Endothelial cell of umbilical vein (primary cell): ENCODE measurements around the gene PNMA8A. TPM values are rescaled to one million over a fixed set of nuclear protein-coding genes. Genes with fewer than 3 reads are reported as not detected.
"Not testable (repeated sequence)": the region's sequence is repeated elsewhere in the genome, so short reads cannot be mapped to it uniquely, and the experiment has no call there.

ENCODE experiments used
- BruUV-seq: library from RNA; stranded (reverse); fragments of 400-500 nt; replicated peaks from 2 replicates; lab custom pipeline; 2021; lab: Mats Ljungman, UMichigan
- CTCF ChIA-PET: fragments of 300-600, 350-600 bp; sonication (Branson Sonifier 250); formaldehyde crosslinking; loops from one replicate; lab custom pipeline; 2021; ENCODE audit warnings: antibody characterized with exemption, inconsistent platforms; lab: Charles Lee
- POLR2A ChIA-PET: fragments of 300-600, 350-600 bp; sonication (Branson Sonifier 250); formaldehyde crosslinking; loops from one replicate; lab custom pipeline; 2021; ENCODE audit warnings: antibody characterized with exemption, inconsistent platforms; lab: Charles Lee
- DNase-seq: peaks from one replicate; pipeline ENCODE4 v3.0.0-alpha.2; 2011; ENCODE audit warnings: low read depth, low spot score
- FAIRE-seq: peaks from 2 replicates; lab custom pipeline; 2011; peaks lifted over from hg19 to GRCh38; lab: Jason Lieb, UNC
- H2AFZ ChIP-seq: 2 replicates; pipeline ENCODE4 v1.6.0; 2012; ENCODE audit warnings: low read depth, low read length, control low read depth, inconsistent platforms
- H3K27ac ChIP-seq: 2 replicates; pipeline ENCODE4 v1.5.1; 2011; ENCODE audit warnings: low read depth, mild to moderate bottlenecking, control low read depth, low read length, moderate library complexity; ENCODE audit not compliant: insufficient read depth
- H3K27me3 ChIP-seq, 2 experiments: 2 replicates each; pipeline versions ENCODE4 v1.6.0 to v1.6.1; 2011; ENCODE audit warnings: low read length in 2 of 2, mixed read lengths in 1 of 2; ENCODE audit not compliant: control insufficient read depth in 2 of 2, insufficient read depth in 2 of 2
- H3K36me3 ChIP-seq, 2 experiments: 2 replicates in 1 of 2; 3 replicates in 1 of 2; pipeline ENCODE4 v1.5.1; 2011; ENCODE audit warnings: low read length in 2 of 2, mild to moderate bottlenecking in 1 of 2, moderate library complexity in 1 of 2; ENCODE audit not compliant: control insufficient read depth in 2 of 2, insufficient read depth in 2 of 2; ENCODE audit errors: extremely low read depth in 1 of 2
- H3K4me1 ChIP-seq: 3 replicates; pipeline ENCODE4 v1.5.1; 2011; ENCODE audit warnings: mild to moderate bottlenecking, low read length; ENCODE audit not compliant: control insufficient read depth, insufficient read depth; ENCODE audit errors: extremely low read depth
- H3K4me2 ChIP-seq: 2 replicates; pipeline ENCODE4 v1.6.1; 2011; ENCODE audit warnings: low read length, control low read depth, mixed read lengths; ENCODE audit not compliant: insufficient read depth
- H3K4me3 ChIP-seq, 3 experiments: fragments of 200-600 bp in 1 of 3; sonication (generic), shearing (Covaris generic) in 1 of 3; replicated peaks in 1 of 3; 2 replicates each; pipeline ENCODE4 v1.5.1; 2011 to 2016; ENCODE audit warnings: control low read depth in 3 of 3, low read length in 3 of 3, mild to moderate bottlenecking in 2 of 3, inconsistent platforms in 1 of 3, low read depth in 1 of 3, moderate library complexity in 1 of 3; ENCODE audit not compliant: insufficient read depth in 1 of 3
- H3K79me2 ChIP-seq: 2 replicates; pipeline ENCODE4 v1.6.0; 2012; ENCODE audit warnings: low read length, inconsistent platforms; ENCODE audit not compliant: control insufficient read depth, insufficient read depth
- H3K9ac ChIP-seq: replicated peaks from 2 replicates; pipeline ENCODE3; 2011; ENCODE audit warnings: low read length, control low read depth; ENCODE audit not compliant: insufficient read depth; ENCODE audit errors: extremely low read depth
- H3K9me1 ChIP-seq: replicated peaks from 3 replicates; pipeline ENCODE4 v1.6.0; 2011; ENCODE audit warnings: mild to moderate bottlenecking, low read length; ENCODE audit not compliant: control insufficient read depth, insufficient read depth; ENCODE audit errors: extremely low read depth
- H3K9me3 ChIP-seq: replicated peaks from 2 replicates; pipeline ENCODE4 v1.5.1; 2012; ENCODE audit warnings: low read length, inconsistent platforms; ENCODE audit not compliant: control insufficient read depth, insufficient read depth
- H4K20me1 ChIP-seq: replicated peaks from 2 replicates; pipeline ENCODE3; 2011; ENCODE audit warnings: mild to moderate bottlenecking, low read length; ENCODE audit not compliant: control insufficient read depth, insufficient read depth; ENCODE audit errors: extremely low read depth
- FOS ChIP-seq: IDR thresholded peaks from 2 replicates; pipeline ENCODE4 v1.6.1; 2011; ENCODE audit warnings: mild to moderate bottlenecking, low read length, moderate library complexity, borderline replicate concordance; ENCODE audit not compliant: insufficient read depth
- POLR2AphosphoS5 ChIP-seq: IDR thresholded peaks from 2 replicates; pipeline ENCODE4 v1.6.1; 2012; ENCODE audit warnings: low read depth, mild to moderate bottlenecking, control low read depth, low read length, moderate library complexity; ENCODE audit not compliant: insufficient read depth
- dilution Hi-C: fragments of 300-500 bp; cut with MboI; formaldehyde crosslinking; loops from one replicate; pipeline ENCODE4 v1.15.0; 2019; ENCODE audit warnings: low sequenced_read_pairs; ENCODE audit not compliant: extremely low pct_ligation_motif_present
- intact Hi-C: fragments of 100-400 bp; cut with micrococcal nuclease; formaldehyde crosslinking; loops from one replicate; pipeline ENCODE4 v1.10.0; 2022
- polyA plus RNA-seq, 4 experiments: library from polyadenylated mRNA; depleted of rRNA in 3 of 4; stranded (reverse) in 3 of 4; unstranded in 1 of 4; fragments of >200 nt; gene quantifications; 2 replicates each; pipeline versions ENCODE4 v1.2.1 to v1.2.3, GENCODE V29; 2011 to 2012; ENCODE audit warnings: missing spikeins in 1 of 4
- total RNA-seq: library from RNA; stranded (reverse); gene quantifications from 2 replicates; pipeline ENCODE4 v1.2.3, GENCODE V29; 2021

The PNMA8A gene
- total and polyA plus RNA-seq, 2 donors (not counting 3 experiments of a cell fraction or from before 2014, with no cell fraction given): 0.25 to 0.27 TPM

GRCh38 chr19:46435009-46435408 lies 36.4 kb downstream of the PNMA8A start:
- no peak overlapping the region for H3K27ac ChIP-seq
- H3K9me3 ChIP-seq: no peaks in the 10 kb centered on the region
- no TSS peak for BruUV-seq
- POLR2A ChIA-PET: no interaction called here
- TF ChIP-seq FOS (no peak), POLR2AphosphoS5 (no peak)
- intact Hi-C loops (no loop called here), dilution Hi-C loops (no loop called here)
- no peak overlapping the region for H3K4me3 ChIP-seq
- H4K20me1 ChIP-seq: no peaks in the 10 kb centered on the region
- no peak overlapping the region for H2AFZ ChIP-seq
- H3K4me2 ChIP-seq: no peak overlapping the region
- H3K36me3 ChIP-seq: no peaks in the 10 kb centered on the region
- DNase-seq (no peak), FAIRE-seq (no peak)
- no peaks in the 10 kb centered on the region for H3K9me1 ChIP-seq
- H3K27me3 ChIP-seq: peaks cover 2 to 5% of the 10 kb centered on the region in 2 experiments
- CTCF ChIA-PET: no interaction called here
- H3K9ac ChIP-seq: no peak overlapping the region
- no peaks in the 10 kb centered on the region for H3K4me1 ChIP-seq
- H3K79me2 ChIP-seq: no peaks in the 10 kb centered on the region

GRCh38 chr19:46433470-46433869 lies 37.9 kb downstream of the PNMA8A start:
- FAIRE-seq, H3K79me2 ChIP-seq, H3K27me3 ChIP-seq, H3K4me2 ChIP-seq, H3K4me1 ChIP-seq, H3K27ac ChIP-seq, H4K20me1 ChIP-seq, H3K9me3 ChIP-seq, dilution Hi-C loops, H2AFZ ChIP-seq, DNase-seq, intact Hi-C loops, H3K9ac ChIP-seq, BruUV-seq, H3K4me3 ChIP-seq, H3K36me3 ChIP-seq, H3K9me1 ChIP-seq, POLR2A ChIA-PET: not testable (repeated sequence)
- CTCF ChIA-PET: interaction anchor here (1.5 kb wide), 1 partner anchor 12 kb away, joined by 4 read pairs; no protein-coding TSS in a partner anchor
